GM19463 (cell line): ENCODE data around the gene AAGAB.
A peak's percentile ranks its signal among the peaks of the same experiment; 100 is the strongest.

Source experiments
- ATAC-seq: cut with Tn5 transposase; IDR thresholded peaks from one replicate; pipeline ENCODE4 v1.9.1; 2021; ENCODE audit warnings: mild to moderate bottlenecking, moderate library complexity; ENCODE audit not compliant: unreplicated experiment

The AAGAB gene

GRCh38 chr15:67212684-67213367 lies 41.6 kb downstream of the AAGAB start:
- no peak for ATAC-seq

GRCh38 chr15:67210555-67211168 lies 43.8 kb downstream of the AAGAB start:
- no peak for ATAC-seq

GRCh38 chr15:67208396-67208795 lies 46.1 kb downstream of the AAGAB start:
- no peak for ATAC-seq

DNA sequence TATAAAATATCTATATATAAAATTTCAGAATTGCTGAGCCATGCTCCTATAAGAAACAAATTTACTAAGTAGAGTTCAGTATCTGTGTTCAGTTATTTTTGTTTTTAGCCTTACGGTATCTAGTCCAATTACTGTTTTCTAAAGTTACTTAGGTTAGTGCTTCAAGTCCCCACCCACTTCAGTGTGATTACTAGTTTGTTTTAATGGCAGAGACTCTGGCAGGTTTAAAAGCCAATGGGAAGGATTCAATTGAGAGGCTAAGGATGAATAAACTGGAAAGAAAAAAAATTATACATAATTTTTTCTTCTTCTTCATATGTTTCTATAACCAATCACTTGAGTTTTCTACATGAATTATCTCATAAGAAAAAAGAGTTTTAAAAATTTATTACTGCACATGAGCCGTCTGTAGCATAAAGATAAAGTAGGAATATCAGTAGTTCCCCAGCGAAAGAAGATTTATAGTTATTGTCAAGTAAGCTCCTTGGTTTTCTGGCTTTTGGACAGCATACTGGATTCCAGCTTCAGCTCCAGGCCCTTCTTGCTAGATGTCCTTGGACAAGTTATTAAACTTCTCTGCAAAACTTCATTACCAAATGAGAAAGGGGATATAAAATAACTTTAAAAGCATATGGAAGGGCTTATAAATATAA lies 46.8 kb downstream of the AAGAB start:
- no peak for ATAC-seq

GRCh38 chr15:67202991-67203390 lies 51.5 kb downstream of the AAGAB start:
- ATAC-seq, result no peak

- ATAC-seq, result no peak
These were observed 52.4 kb downstream of the AAGAB start for GRCh38 chr15:67202091-67202490.

GRCh38 chr15:67201136-67201535 lies 53.3 kb downstream of the AAGAB start:
- ATAC-seq, result no peak

DNA sequence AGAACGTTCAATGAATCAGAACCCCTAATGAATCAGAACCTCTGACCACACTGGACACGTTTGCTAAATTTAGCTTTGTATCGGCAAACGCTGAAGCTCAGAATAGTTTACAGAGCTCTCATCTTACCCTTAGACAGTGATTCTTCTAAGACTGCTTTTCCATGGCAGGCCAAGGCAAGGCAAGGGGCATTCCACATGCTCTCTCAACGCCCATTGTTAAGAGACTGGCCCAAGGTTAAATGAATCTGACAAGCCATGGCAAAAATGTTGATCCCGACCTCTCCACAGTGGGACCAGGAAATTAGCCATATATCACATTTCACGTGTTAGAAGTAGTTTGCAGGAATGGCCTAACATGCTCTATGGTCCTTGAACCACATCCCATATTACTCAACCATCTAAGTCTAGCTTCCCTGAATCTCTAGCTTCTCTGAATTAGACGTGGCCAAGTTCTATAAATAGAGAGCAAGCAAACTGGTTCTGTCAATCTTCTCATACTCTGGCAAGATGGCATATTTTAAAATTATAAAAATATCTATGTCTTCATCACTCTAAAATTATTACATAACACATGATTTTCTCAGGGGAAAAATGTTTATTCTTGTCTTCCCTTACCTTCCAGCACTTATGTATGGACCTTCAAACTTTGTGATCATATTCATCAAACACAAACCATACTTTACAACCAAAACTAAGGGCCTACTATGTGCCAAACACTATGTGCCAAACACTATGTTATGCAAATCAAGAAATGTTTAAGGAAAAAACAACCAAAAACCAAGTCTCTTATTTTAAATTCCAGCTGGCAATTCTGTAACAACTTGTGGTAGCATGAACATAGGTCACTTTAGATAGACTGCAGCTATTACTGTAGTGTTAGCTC lies 54.3 kb downstream of the AAGAB start:
- ATAC-seq, result no peak

DNA sequence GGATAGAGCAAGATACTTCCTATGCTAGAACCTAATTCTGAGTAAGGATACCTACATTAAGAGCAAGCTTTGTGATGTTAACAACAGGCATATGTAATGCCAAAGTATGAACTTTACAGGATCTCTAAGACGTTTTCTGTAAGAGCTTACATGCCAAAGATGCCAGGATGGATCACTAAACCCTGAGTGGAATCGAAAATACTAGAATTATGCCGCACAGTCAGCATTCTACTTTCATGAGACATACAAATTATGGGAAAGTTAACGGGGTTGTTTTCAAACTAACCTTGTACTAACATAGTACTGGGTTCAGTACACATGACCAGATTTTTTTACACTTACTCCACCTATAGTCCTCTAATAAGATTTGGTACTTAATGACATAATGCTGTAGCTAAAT lies 55.1 kb downstream of the AAGAB start:
- ATAC-seq, result no peak

DNA sequence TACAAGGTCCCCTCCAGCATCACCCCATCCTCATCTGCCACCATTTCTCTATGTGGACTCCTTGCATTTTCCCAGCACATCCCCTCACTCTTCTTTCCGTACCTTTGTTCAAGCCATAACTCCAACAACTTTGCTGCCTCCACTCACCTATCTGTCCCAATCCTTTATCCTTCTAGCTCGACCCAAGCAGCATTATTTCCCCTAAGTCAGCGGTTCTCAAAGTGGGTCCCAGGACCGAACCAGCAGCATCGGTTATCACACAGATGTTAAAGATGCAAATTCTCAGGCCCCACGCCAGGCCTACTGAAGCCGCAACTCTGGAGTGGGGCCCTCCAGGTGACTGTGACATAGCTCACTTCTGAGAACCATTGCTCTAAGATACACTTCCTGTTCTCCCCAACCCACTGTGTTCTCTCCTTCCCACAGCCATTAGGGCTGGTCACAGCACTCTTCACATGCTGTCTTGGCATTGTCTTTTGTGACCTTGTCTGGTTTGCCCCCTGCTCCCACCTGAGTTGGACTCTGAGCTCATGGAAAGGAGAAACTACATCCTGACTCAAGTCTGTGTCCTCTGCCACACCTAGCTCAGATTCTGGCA lies 56.2 kb downstream of the AAGAB start:
- peak; percentile 47 for ATAC-seq

- ATAC-seq, result no peak
These were observed 57.1 kb downstream of the AAGAB start for GRCh38 chr15:67197364-67197695.

GRCh38 chr15:67196672-67197363 lies 57.6 kb downstream of the AAGAB start:
- ATAC-seq, result no peak

DNA sequence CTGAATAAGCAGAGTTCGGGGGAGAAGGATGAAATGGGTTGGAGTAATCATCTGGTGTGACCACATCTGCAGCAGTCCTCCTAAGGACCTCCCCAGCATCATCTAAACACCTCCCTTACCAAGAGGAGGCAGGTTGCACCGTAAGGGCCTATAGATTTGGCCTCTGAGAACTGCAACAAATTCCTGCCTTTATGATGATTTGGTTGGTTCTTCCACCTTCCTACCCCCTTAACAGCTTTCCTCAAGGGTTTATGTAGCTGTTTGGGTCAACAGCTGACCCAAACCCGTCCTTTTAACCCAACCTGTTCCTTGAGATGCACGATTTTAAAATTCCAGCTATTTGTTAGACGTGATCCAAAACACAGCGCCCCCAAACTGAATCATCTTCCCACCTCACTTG lies 58.2 kb downstream of the AAGAB start:
- ATAC-seq, result no peak

GRCh38 chr15:67195305-67195704 lies 59.2 kb downstream of the AAGAB start:
- no peak for ATAC-seq

DNA sequence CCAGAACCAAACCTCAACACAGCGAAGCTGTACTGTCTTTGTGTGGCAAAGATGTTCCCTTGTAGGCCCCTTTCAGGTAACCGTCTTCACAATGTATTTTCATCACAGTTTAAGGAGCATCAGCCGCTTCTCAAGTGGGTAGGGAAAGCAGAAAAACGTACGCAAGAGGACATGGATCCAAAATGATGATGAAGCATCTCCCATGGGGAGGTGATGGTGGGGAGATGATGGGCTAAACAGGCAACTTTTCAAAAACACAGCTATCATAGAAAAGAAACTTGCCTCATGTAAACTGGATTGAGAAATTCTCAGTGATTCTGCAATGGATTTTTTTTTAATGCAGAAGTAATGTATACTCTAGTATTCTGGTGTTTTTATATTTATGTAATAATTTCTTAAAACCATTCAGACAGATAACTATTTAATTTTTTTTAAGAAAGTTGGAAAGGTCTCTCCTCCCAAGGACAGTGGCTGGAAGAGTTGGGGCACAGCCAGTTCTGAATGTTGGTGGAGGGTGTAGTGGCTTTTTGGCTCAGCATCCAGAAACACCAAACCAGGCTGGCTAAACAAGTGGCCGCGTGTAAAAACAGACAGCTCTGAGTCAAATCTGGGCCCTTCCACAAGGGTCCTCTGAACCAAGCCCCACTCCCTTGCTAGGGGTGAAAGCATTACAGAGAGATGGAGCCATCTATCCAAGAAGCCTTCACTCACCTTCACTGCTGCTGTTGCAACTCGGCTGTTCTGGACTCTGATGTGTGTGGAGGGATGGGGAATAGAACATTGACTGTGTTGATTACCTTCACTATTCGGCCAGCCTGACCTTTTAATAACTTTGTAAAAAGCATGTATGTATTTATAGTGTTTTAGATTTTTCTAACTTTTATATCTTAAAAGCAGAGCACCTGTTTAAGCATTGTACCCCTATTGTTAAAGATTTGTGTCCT lies 60.0 kb downstream of the AAGAB start:
- ATAC-seq, result no peak

DNA sequence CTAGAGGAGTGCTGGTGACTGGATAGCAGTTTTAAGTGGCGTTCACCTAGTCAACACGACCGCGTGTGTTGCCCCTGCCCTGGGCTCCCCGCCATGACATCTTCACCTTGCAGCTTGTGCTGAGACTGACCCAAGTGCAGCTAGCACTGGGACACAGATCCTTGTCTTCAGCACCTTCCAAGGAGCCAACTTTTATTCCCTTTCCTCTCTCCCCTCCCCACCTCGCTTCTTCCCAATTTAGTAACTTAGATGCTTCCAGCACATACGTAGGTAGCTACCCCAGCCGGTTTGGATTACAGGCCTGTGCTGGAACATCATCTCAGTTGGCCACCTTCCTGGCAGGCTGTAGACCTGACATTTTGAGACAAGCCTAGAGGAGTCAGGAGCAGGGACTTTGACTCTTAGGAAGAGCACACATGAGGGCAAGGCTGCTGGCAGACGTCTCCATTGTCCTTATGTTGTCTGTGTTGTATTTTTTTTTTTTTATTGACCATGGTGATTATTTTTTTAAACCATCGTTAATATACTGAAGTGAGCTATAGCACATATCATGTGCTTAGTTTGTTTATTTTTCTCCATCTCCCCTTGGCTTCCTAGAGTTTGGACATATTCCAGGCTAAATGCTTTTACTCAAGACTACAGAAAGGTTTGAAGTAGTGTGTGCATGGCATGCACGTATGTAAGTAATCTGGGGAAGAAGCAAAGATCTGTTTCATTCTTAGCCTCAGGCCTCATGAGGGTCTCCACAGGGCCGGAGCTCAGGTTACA lies 61.1 kb downstream of the AAGAB start:
- no peak for ATAC-seq

GRCh38 chr15:67192185-67192820 lies 62.2 kb downstream of the AAGAB start:
- ATAC-seq, result no peak

DNA sequence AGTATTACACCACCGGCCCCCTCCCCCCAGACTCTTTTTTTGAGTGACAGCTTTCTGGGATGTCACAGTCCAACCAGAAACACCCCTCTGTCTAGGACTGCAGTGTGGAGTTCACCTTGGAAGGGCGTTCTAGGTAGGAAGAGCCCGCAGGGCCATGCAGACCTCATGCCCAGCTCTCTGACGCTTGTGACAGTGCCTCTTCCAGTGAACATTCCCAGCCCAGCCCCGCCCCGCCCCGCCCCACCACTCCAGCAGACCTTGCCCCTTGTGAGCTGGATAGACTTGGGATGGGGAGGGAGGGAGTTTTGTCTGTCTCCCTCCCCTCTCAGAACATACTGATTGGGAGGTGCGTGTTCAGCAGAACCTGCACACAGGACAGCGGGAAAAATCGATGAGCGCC lies 63.6 kb downstream of the AAGAB start:
- no peak for ATAC-seq
